Right renal cortex interstitium (tissue), 3 donors: ENCODE measurements around the gene GUCY2F. TPM values are rescaled to one million over a fixed set of nuclear protein-coding genes. Genes with fewer than 3 reads are reported as not detected.
A peak's percentile ranks its signal among the peaks of the same experiment; 100 is the strongest.

Experiments
- DNase-seq, 3 donors: peaks; one replicate each; pipeline ENCODE4 v3.0.0-alpha.2; 2013; ENCODE audit warnings: low read depth in 3 of 3, low spot score in 2 of 3
- polyA plus RNA-seq, 3 donors: library from polyadenylated mRNA; unstranded; fragments of 120-200 nt; gene quantifications; one replicate each; pipeline ENCODE4 v1.2.1, GENCODE V29; 2013; ENCODE audit not compliant: insufficient read length in 3 of 3

Gene GUCY2F
- polyA plus RNA-seq, 3 donors, result 0.03 TPM; not detected in 2

DNA sequence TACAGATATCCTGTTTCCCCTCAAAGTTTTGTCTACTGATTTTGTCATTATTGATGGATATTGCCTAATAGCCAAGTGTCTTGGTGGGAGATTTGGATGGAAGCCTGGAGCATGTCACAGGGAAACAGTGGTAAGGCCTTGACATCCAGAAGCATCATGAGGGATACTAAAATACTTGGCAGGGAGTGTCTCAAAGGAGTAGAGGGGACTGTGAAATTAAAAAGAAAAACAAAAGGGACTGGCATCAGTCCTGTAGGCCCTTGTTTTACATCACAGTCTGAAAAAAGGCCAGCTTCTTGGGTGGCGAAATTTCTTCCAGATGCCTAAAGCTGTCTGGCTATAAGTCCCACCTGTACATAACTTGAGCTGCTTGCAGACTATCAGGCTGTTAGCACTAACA, 83.8 kb downstream of the GUCY2F start:
- no peak for DNase-seq

GRCh38 chrX:109393859-109394258, 88.0 kb downstream of the GUCY2F start:
- no peak for DNase-seq

GRCh38 chrX:109392895-109393294, 89.0 kb downstream of the GUCY2F start:
- no peak for DNase-seq

GRCh38 chrX:109390556-109390955, 91.3 kb downstream of the GUCY2F start:
- no peak for DNase-seq

DNA sequence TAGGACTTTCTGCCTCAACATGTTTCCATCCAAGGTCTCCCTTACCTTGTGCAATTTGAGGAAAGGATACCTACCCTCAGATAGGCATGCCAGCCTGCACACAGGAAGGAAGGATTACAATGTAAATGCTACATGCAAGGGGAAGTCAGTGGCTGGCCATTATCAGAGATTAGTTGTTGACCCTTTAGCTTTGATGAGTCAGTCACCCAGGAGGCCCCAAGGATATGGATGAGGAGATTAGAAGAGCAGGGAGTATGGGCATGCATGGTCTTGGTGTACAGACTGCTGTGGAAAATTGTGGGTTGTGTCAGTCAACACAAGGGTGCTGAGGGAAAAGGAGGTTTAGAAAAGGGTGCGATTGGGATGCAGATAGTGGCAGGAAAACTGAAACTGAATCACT, 92.0 kb downstream of the GUCY2F start:
- no peak for DNase-seq

DNA sequence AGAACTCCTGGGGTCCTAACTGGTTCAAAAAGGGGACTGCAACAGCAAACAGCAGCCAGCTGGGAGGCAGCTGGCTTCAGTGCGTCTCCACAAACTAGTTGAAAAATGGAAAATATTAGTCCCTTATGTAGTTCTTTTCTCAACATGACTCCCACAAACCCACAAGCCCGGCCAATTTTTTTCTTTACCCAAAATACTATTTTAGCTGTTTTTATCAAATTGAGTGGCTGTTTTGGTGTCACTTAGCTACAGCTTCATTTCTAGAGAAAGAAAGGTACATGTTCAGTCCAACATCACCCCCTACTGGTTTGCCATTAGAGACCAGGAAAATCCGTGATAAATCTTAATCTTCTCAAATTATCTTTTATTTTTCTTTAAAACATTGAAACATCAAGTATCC, 97.2 kb downstream of the GUCY2F start:
- peak in 1 of 3 donors; percentile 25 for DNase-seq

DNA sequence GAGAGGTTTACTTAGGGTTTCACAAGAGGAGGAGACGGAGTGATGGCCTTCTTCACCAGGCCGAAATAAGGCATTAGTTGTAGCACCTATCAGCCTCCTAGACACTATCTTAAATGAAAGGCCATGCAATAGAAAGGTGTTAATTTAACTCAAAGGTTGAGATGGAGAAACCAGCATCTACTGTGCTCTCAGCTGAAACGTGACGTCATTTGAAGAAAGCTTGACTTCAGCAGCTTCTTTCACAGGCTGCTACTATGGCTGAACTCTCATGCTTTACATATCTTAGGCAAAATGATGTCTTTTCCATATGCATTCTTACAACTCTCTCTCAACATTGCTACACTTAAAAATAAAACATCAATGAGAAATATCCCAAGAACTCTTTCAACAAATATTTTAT, 99.6 kb downstream of the GUCY2F start:
- no peak for DNase-seq

DNA sequence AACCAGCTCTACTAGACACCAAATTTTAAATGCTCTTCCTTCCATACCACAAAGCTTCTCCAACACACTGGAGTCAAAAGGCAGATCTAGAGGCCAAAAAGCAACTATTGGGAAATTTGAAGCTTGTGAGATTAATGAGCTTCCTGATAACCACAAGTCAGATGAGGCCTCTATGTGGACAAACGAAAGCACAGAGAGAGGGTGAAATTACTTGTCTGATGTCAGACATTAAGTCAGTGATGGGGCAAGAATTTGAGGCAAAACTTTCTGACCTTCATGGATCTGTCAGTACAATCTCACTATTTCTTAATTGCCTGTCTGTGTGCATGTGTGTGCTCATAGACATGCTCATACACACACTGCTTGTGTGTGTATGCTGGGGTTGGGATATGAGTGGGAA, 103.6 kb downstream of the GUCY2F start:
- DNase-seq, result no peak

GRCh38 chrX:109374262-109374960, 107.5 kb downstream of the GUCY2F start:
- no peak for DNase-seq

DNA sequence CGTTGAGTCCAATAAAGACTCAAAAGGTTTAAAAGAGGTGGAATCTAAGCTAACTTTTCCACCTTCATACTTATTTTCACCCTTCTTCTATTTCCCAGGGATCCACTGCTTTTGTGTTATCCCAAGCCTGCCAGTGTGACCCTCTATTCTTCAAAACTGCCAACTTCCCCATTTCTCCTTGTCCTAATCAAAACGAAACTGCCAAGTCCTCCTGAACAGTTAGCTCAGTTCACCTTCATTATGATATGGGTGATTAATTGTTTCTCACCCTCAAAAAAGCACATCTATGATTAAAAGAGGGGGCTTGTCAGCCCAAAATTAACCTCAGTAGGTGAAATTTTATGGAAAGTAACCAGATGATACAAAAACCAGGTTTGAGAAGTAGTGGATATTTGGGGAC, 108.4 kb downstream of the GUCY2F start:
- no peak for DNase-seq

DNA sequence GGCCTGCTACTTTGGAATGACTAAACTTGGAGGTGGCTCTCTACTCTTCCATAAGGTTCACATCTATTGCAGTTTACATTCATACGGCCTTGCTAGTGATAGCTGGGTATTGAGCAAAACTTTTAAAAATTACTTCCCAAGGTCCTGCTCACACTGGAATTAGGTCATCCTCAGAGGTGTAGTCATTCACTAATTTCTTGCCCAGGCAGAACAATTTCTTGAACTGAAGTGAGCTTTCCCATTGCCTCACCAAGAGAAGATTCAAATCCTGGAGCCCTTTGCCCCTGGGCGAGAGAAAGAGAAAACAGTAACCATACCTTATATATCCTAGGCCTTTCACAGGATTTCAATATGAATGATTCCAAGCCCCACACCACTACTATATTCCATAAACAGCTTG, 109.2 kb downstream of the GUCY2F start:
- DNase-seq, result no peak

- no peak for DNase-seq
These were observed 109.6 kb downstream of the GUCY2F start for GRCh38 chrX:109372291-109372690.

DNA sequence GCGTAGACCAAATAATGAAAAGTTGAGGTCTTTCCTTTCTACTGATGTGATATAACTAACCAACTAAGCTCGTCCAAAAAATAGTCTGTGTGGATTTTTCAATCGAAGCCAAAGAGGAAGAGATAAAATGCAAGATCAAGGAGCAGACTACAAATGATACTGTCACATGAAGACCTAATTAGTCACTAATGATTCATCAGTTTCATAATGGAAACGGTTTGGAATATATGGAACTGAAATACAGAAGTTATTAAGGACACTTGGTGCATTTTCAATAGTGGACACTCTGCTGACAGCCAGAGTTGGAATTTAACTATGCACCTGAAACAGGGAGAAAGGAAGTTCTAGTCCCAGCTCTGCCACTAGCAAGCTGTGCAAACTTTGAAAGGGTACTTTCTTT, 119.8 kb downstream of the GUCY2F start:
- DNase-seq, result no peak

DNA sequence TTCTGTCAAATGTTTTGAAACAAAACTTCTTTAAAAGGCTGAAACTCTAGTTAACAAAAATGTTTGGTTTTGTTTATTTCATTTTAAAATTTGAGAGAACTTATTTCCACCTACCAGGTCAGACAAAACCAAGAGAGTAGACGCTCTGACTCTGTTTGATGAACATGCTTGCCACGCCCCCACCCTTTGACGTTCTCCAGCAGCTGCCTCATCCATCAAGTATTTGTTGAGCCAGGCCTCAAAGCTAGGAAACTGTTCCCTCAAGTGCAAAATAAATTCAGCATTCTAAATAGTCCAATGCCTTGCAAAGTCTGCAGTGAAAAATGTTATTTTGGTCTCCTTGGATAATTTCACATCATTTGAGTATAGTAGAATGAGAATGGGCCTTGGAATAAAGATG, 121.6 kb downstream of the GUCY2F start:
- no peak for DNase-seq

- DNase-seq, result no peak
These were observed 124.2 kb downstream of the GUCY2F start for GRCh38 chrX:109357706-109358105.

GRCh38 chrX:109356684-109357083, 125.2 kb downstream of the GUCY2F start:
- DNase-seq, result no peak

GRCh38 chrX:109352066-109352588, 129.8 kb downstream of the GUCY2F start:
- DNase-seq, result no peak

- DNase-seq, result no peak
These were observed 130.3 kb downstream of the GUCY2F start for GRCh38 chrX:109351557-109351956.

DNA sequence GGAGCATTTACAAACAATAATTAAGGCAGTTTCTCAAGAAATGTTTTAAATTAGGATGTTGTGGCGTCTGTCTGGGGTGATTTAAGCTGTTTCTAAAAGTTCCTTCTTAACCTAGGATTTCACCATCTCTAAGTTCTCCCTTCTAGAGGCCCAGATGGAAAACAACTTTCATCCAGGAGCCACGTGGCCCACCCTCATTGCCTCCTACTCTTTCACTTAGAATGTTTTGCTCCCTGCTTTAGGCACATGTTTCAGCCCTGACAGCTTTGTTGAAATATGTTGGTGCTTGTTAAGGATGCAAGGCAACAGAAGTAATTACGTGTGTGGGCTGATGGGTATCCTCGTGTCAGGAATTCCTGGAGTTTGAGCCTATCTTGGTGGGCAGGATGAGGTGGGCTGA, 131.3 kb downstream of the GUCY2F start:
- no peak for DNase-seq

DNA sequence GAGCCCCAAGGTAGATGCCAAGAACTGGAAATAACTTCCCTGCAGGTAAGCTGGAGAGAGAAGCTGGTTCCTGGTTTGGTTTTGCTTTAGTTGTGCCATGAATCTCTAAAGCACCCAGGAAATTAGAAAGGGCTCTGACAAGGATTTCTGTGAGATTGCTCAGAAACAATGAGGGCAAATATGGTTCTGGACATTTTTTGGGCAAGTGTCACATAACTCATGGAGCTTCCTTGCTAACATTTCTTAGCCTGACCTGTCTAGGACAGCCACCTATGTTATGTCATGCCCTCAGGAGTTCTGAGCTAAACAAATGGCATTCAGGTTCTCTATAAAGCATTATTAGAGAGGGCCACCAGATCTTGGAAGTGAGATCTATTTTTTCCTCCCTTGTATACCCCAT, 131.8 kb downstream of the GUCY2F start:
- DNase-seq, result no peak

GRCh38 chrX:109347632-109348031, 134.3 kb downstream of the GUCY2F start:
- DNase-seq, result no peak

- no peak for DNase-seq
These were observed 135.4 kb downstream of the GUCY2F start for GRCh38 chrX:109346491-109346890.

GRCh38 chrX:109345856-109346255, 136.0 kb downstream of the GUCY2F start:
- DNase-seq, result no peak
